HCT116 (cell line): ENCODE data around the gene LRRC71.

Experiments
- CTCF ChIP-seq, 3 experiments: fragments of 200-600 bp in 1 of 3; sonication (generic) in 1 of 3; IDR thresholded peaks in 2 of 3; conservative IDR thresholded peaks in 1 of 3; 2 replicates each; pipeline ENCODE4 v1.5.1; 2012 to 2017; ENCODE audit warnings: low read depth in 2 of 3, low read length in 2 of 3, antibody characterized with exemption in 1 of 3, borderline replicate concordance in 1 of 3, control low read depth in 1 of 3, mild to moderate bottlenecking in 1 of 3, mixed read lengths in 1 of 3, mixed run types in 1 of 3, moderate library complexity in 1 of 3; ENCODE audit not compliant: insufficient read depth in 1 of 3
- EGR1 ChIP-seq: IDR thresholded peaks from 2 replicates; pipeline ENCODE4 v1.6.1; 2012; ENCODE audit warnings: low read depth
- EZH2 ChIP-seq: fragments of 200-600 bp; sonication (generic); IDR thresholded peaks from 2 replicates; pipeline ENCODE4 v1.6.1; 2017; ENCODE audit warnings: antibody characterized with exemption, mixed run types
- EZH2phosphoT487 ChIP-seq: fragments of 200-600 bp; IDR thresholded peaks from 2 replicates; pipeline ENCODE4 v1.6.1; 2018; ENCODE audit warnings: antibody characterized with exemption, borderline replicate concordance
- JUND ChIP-seq: IDR thresholded peaks from 2 replicates; pipeline ENCODE4 v1.6.1; 2012
- MAX ChIP-seq: IDR thresholded peaks from 2 replicates; pipeline ENCODE4 v1.6.1; 2012
- POLR2AphosphoS5 ChIP-seq: IDR thresholded peaks from 2 replicates; pipeline ENCODE4 v1.6.1; 2011; ENCODE audit warnings: mild to moderate bottlenecking, low read depth, low read length, moderate library complexity
- RAD21 ChIP-seq: IDR thresholded peaks from 2 replicates; pipeline ENCODE4 v1.6.1; 2012; ENCODE audit warnings: low read depth, mild to moderate bottlenecking
- SP1 ChIP-seq: IDR thresholded peaks from 2 replicates; pipeline ENCODE4 v1.6.1; 2012; ENCODE audit warnings: low read depth

- TF ChIP-seq JUND (no peak), MAX (no peak), CTCF (IDR thresholded peaks at IDR 0.05 in 2 of 3, conservative IDR thresholded peaks at IDR 0.05 in 1 of 3; ENCODE audit: borderline replicate concordance in 1 of 3, insufficient read depth in 1 of 3, low read depth in 2 of 3, low read length in 2 of 3) (peak in 2 of 3 experiments; percentile 48 to 53; a peak in 4 of 6 replicates), RAD21 (no peak), POLR2AphosphoS5 (no peak), SP1 (no peak), EZH2phosphoT487 (no peak), EZH2 (no peak), EGR1 (no peak)
Observed at GRCh38 chr1:156948708-156949107, 28.3 kb downstream of the LRRC71 start.
